ENCODE results near the gene TNFSF9. TPM values are rescaled to one million over a fixed set of nuclear protein-coding genes. Genes with fewer than 3 reads are reported as not detected.

Gene TNFSF9
- total and polyA plus RNA-seq, 4 donors: 0.08 to 0.12 TPM; not detected in 2

DNA sequence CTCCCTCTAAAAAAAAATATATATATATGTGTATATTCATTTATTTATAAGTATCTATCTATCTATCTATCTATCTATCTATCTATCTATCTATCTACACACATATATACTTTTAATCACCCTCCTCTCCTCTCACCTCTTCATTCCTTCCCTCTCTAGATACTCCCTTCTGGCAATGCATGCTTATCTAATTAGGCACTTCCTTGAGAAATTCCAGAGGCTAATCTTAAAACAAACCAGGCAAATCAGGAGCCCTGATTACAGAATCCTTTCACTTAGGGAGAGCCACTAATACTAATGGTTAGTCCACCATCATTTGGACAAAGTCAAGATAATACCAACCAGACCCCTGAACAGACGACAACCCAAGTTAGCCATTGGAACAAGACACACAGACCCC, 42.5 kb downstream of the TNFSF9 start:
- Histone ChIP-seq H3K36me3 (ENCODE audit: control insufficient read depth in 4 of 4, insufficient read depth in 3 of 4, low read depth in 1 of 4, low read length in 3 of 4) (no peaks in the 10 kb centered on the region), H3K4me3 (ENCODE audit: low read depth in 1 of 3, low read length in 3 of 3) (no peak overlapping the region), H3K9me3 (ENCODE audit: control insufficient read depth in 4 of 4, low read length in 3 of 4) (peaks cover 0 to 3% (median 0%) of the 10 kb centered on the region in 4 donors), H3K27me3 (ENCODE audit: control insufficient read depth in 4 of 4, insufficient read depth in 4 of 4, low read length in 3 of 4) (peaks cover 0 to 5% (median 0%) of the 10 kb centered on the region in 4 donors), H3K4me1 (ENCODE audit: control insufficient read depth in 4 of 4, insufficient read depth in 4 of 4, low read length in 3 of 4) (no peaks in the 10 kb centered on the region), H3K9ac (ENCODE audit: low read depth in 1 of 2, low read length in 2 of 2) (no peak overlapping the region), H3K27ac (ENCODE audit: low read depth in 1 of 2, low read length in 2 of 2) (no peak overlapping the region)
- DNase-seq (ENCODE audit: low spot score): no peak
- 46% methylated on average over 1 of the region's 1 CpG for WGBS
- TF ChIP-seq, protein P1, sequence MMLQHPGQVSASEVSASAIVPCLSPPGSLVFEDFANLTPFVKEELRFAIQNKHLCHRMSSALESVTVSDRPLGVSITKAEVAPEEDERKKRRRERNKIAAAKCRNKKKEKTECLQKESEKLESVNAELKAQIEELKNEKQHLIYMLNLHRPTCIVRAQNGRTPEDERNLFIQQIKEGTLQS (IDR thresholded peaks at IDR 0.05): no peak
- TF ChIP-seq, protein P2, sequence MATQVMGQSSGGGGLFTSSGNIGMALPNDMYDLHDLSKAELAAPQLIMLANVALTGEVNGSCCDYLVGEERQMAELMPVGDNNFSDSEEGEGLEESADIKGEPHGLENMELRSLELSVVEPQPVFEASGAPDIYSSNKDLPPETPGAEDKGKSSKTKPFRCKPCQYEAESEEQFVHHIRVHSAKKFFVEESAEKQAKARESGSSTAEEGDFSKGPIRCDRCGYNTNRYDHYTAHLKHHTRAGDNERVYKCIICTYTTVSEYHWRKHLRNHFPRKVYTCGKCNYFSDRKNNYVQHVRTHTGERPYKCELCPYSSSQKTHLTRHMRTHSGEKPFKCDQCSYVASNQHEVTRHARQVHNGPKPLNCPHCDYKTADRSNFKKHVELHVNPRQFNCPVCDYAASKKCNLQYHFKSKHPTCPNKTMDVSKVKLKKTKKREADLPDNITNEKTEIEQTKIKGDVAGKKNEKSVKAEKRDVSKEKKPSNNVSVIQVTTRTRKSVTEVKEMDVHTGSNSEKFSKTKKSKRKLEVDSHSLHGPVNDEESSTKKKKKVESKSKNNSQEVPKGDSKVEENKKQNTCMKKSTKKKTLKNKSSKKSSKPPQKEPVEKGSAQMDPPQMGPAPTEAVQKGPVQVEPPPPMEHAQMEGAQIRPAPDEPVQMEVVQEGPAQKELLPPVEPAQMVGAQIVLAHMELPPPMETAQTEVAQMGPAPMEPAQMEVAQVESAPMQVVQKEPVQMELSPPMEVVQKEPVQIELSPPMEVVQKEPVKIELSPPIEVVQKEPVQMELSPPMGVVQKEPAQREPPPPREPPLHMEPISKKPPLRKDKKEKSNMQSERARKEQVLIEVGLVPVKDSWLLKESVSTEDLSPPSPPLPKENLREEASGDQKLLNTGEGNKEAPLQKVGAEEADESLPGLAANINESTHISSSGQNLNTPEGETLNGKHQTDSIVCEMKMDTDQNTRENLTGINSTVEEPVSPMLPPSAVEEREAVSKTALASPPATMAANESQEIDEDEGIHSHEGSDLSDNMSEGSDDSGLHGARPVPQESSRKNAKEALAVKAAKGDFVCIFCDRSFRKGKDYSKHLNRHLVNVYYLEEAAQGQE (IDR thresholded peaks at IDR 0.05): no peak
- no peak for TF ChIP-seq NR2F2 (IDR thresholded peaks at IDR 0.05)
- TF ChIP-seq JUND (IDR thresholded peaks at IDR 0.05): no peak
- TF ChIP-seq, protein P3, sequence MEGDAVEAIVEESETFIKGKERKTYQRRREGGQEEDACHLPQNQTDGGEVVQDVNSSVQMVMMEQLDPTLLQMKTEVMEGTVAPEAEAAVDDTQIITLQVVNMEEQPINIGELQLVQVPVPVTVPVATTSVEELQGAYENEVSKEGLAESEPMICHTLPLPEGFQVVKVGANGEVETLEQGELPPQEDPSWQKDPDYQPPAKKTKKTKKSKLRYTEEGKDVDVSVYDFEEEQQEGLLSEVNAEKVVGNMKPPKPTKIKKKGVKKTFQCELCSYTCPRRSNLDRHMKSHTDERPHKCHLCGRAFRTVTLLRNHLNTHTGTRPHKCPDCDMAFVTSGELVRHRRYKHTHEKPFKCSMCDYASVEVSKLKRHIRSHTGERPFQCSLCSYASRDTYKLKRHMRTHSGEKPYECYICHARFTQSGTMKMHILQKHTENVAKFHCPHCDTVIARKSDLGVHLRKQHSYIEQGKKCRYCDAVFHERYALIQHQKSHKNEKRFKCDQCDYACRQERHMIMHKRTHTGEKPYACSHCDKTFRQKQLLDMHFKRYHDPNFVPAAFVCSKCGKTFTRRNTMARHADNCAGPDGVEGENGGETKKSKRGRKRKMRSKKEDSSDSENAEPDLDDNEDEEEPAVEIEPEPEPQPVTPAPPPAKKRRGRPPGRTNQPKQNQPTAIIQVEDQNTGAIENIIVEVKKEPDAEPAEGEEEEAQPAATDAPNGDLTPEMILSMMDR (IDR thresholded peaks at IDR 0.05; ENCODE audit: low read depth, low read length, missing input control): no peak
- no peak for TF ChIP-seq EGR1 (IDR thresholded peaks at IDR 0.05; ENCODE audit: low read depth in 2 of 2)
- no peak for TF ChIP-seq SP1 (IDR thresholded peaks at IDR 0.05)
- no peak for TF ChIP-seq TAF1 (conservative IDR thresholded peaks at IDR 0.05)
- TF ChIP-seq FOXA2 (IDR thresholded peaks at IDR 0.05): no peak
- TF ChIP-seq FOXA1 (IDR thresholded peaks at IDR 0.05): no peak
- TF ChIP-seq GABPA (IDR thresholded peaks at IDR 0.05 in 1 of 2, conservative IDR thresholded peaks at IDR 0.05 in 1 of 2): no peak
- TF ChIP-seq HNF4A (conservative IDR thresholded peaks at IDR 0.05): no peak
- no peak for TF ChIP-seq RXRA (IDR thresholded peaks at IDR 0.05)
- TF ChIP-seq, protein P4, sequence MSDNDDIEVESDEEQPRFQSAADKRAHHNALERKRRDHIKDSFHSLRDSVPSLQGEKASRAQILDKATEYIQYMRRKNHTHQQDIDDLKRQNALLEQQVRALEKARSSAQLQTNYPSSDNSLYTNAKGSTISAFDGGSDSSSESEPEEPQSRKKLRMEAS (IDR thresholded peaks at IDR 0.05): no peak
- TF ChIP-seq YY1 (IDR thresholded peaks at IDR 0.05): no peak

DNA sequence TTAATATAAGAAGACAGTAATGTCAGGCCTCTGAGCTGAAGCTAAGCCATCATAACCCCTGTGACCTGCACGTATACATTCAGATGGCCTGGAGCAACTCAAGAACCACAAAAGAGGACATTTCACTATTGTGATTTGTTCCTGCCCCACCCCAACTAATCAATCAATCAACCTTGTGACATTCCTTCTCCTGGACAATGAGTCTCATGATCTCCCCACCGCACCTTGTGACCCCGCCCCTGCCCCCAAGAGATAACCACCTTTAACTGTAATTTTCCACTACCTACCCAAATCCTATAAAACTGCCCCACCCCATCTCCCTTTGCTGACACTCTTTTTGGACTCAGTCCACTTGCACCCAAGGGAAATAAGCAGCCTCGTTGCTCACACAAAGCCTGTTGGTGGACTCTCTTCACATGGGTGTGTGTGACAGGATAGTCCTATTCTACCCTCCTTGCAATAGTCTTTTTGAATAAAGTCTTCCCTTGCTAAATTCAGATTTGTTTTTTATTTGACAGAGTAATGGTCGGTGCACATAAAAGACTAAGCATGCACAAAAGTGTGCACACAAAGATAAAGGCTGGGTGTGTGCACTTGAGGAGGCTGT, 46.1 kb downstream of the TNFSF9 start:
- no peaks in the 10 kb centered on the region for H3K36me3 ChIP-seq (ENCODE audit: control insufficient read depth in 4 of 4, insufficient read depth in 3 of 4, low read depth in 1 of 4, low read length in 3 of 4)
- 67% methylated on average over 5 of the region's 5 CpGs for WGBS
- H3K4me3 ChIP-seq (ENCODE audit: low read depth in 1 of 3, low read length in 3 of 3): no peak overlapping the region
- H3K9me3 ChIP-seq (ENCODE audit: control insufficient read depth in 4 of 4, low read length in 3 of 4): no peaks in the 10 kb centered on the region
- no peak for DNase-seq (ENCODE audit: low spot score)
- no peak overlapping the region for H3K9ac ChIP-seq (ENCODE audit: low read depth in 1 of 2, low read length in 2 of 2)
- H3K4me1 ChIP-seq (ENCODE audit: control insufficient read depth in 4 of 4, insufficient read depth in 4 of 4, low read length in 3 of 4): no peaks in the 10 kb centered on the region
- no peak overlapping the region for H3K27ac ChIP-seq (ENCODE audit: low read depth in 1 of 2, low read length in 2 of 2)
- peaks cover 0 to 3% (median 0%) of the 10 kb centered on the region in 4 donors for H3K27me3 ChIP-seq (ENCODE audit: control insufficient read depth in 4 of 4, insufficient read depth in 4 of 4, low read length in 3 of 4)
- TF ChIP-seq, protein P1 (IDR thresholded peaks at IDR 0.05): no peak
- TF ChIP-seq TAF1 (conservative IDR thresholded peaks at IDR 0.05): no peak
- TF ChIP-seq SP1 (IDR thresholded peaks at IDR 0.05): no peak
- TF ChIP-seq RAD21 (IDR thresholded peaks at IDR 0.05): no peak
- TF ChIP-seq, protein P4 (IDR thresholded peaks at IDR 0.05): no peak
- TF ChIP-seq, protein P2 (IDR thresholded peaks at IDR 0.05): no peak
- TF ChIP-seq HNF4A (conservative IDR thresholded peaks at IDR 0.05): no peak
- no peak for TF ChIP-seq JUND (IDR thresholded peaks at IDR 0.05)
- TF ChIP-seq HNF4G (IDR thresholded peaks at IDR 0.05): no peak
- no peak for TF ChIP-seq EGR1 (IDR thresholded peaks at IDR 0.05; ENCODE audit: low read depth in 2 of 2)
- TF ChIP-seq NR2F2 (IDR thresholded peaks at IDR 0.05): no peak
- TF ChIP-seq GABPA (IDR thresholded peaks at IDR 0.05 in 1 of 2, conservative IDR thresholded peaks at IDR 0.05 in 1 of 2): no peak
- TF ChIP-seq, protein P5, sequence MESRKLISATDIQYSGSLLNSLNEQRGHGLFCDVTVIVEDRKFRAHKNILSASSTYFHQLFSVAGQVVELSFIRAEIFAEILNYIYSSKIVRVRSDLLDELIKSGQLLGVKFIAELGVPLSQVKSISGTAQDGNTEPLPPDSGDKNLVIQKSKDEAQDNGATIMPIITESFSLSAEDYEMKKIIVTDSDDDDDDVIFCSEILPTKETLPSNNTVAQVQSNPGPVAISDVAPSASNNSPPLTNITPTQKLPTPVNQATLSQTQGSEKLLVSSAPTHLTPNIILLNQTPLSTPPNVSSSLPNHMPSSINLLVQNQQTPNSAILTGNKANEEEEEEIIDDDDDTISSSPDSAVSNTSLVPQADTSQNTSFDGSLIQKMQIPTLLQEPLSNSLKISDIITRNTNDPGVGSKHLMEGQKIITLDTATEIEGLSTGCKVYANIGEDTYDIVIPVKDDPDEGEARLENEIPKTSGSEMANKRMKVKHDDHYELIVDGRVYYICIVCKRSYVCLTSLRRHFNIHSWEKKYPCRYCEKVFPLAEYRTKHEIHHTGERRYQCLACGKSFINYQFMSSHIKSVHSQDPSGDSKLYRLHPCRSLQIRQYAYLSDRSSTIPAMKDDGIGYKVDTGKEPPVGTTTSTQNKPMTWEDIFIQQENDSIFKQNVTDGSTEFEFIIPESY (IDR thresholded peaks at IDR 0.05): no peak
- no peak for TF ChIP-seq FOXA2 (IDR thresholded peaks at IDR 0.05)

Data from liver (tissue), 9 donors.